ENCODE data around the gene ZBTB14.

DNA sequence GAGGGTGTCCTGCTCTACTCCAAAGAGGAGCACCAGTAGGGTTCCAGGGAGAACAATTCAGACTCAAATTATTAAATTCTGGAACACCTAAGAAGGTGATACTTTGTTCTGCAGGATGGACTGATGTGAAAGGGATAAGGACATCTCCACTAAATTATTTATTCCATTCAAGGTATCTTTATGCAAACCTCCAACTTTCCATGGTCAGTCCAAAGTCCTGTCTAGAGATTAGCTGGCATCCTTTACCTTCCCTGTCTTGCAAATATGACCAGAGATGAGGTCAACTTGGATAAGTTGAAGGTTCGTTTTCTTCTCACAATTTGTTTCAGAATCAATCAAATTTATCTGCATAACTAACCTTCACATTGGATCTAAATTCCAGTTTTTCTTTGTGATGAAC is 8.7 kb upstream of the ZBTB14 start:
- TF ChIP-seq, protein P1, sequence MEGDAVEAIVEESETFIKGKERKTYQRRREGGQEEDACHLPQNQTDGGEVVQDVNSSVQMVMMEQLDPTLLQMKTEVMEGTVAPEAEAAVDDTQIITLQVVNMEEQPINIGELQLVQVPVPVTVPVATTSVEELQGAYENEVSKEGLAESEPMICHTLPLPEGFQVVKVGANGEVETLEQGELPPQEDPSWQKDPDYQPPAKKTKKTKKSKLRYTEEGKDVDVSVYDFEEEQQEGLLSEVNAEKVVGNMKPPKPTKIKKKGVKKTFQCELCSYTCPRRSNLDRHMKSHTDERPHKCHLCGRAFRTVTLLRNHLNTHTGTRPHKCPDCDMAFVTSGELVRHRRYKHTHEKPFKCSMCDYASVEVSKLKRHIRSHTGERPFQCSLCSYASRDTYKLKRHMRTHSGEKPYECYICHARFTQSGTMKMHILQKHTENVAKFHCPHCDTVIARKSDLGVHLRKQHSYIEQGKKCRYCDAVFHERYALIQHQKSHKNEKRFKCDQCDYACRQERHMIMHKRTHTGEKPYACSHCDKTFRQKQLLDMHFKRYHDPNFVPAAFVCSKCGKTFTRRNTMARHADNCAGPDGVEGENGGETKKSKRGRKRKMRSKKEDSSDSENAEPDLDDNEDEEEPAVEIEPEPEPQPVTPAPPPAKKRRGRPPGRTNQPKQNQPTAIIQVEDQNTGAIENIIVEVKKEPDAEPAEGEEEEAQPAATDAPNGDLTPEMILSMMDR (IDR thresholded peaks at IDR 0.05) = no peak
- no peak for TF ChIP-seq POLR2A (IDR thresholded peaks at IDR 0.05)
